Hepatic stellate cell (primary cell): ENCODE measurements around the gene CCNG1.
A peak's percentile ranks its signal among the peaks of the same experiment; 100 is the strongest.
"Not testable (repeated sequence)": the region's sequence is repeated elsewhere in the genome, so short reads cannot be mapped to it uniquely, and the experiment has no call there.

Experiments
- DNase-seq: peaks from one replicate; pipeline ENCODE4 v3.0.0; 2011; ENCODE audit warnings: low spot score

CCNG1 gene

GRCh38 chr5:163437309-163438182, at the start of gene CCNG1:
Gene CCNG1, plus strand, starts transcription at chr5:163437595. Its CDS starts 1,662 bp downstream, at chr5:163439257.
- DNase-seq: peak; percentile 92

- DNase-seq: no peak
Observed at GRCh38 chr5:163395792-163396191, 41.6 kb upstream of the CCNG1 start.

GRCh38 chr5:163396818-163397340, 40.5 kb upstream of the CCNG1 start:
- not testable (repeated sequence) for DNase-seq

- no peak for DNase-seq
Observed at GRCh38 chr5:163397354-163397753, 40.0 kb upstream of the CCNG1 start.

GRCh38 chr5:163399923-163400322, 37.5 kb upstream of the CCNG1 start:
- no peak for DNase-seq

GRCh38 chr5:163401271-163401670, 36.1 kb upstream of the CCNG1 start:
- DNase-seq: no peak

- no peak for DNase-seq
Observed at GRCh38 chr5:163402007-163402406, 35.4 kb upstream of the CCNG1 start.

- no peak for DNase-seq
Observed at GRCh38 chr5:163404364-163405173, 32.8 kb upstream of the CCNG1 start.

- DNase-seq: no peak
Observed at GRCh38 chr5:163407034-163407655, 30.2 kb upstream of the CCNG1 start.

- DNase-seq: peak; percentile 43
Observed at GRCh38 chr5:163408311-163408923, 29.0 kb upstream of the CCNG1 start.

- no peak for DNase-seq
Observed at GRCh38 chr5:163409384-163409783, 28.0 kb upstream of the CCNG1 start.

GRCh38 chr5:163410505-163410904, 26.9 kb upstream of the CCNG1 start:
- no peak for DNase-seq

GRCh38 chr5:163415673-163416072, 21.7 kb upstream of the CCNG1 start:
- DNase-seq: not testable (repeated sequence)

- DNase-seq: no peak
Observed at GRCh38 chr5:163424836-163425235, 12.6 kb upstream of the CCNG1 start.

GRCh38 chr5:163426128-163426527, 11.3 kb upstream of the CCNG1 start:
- DNase-seq: not testable (repeated sequence)

- no peak for DNase-seq
Observed at GRCh38 chr5:163432544-163432943, 4.9 kb upstream of the CCNG1 start.

GRCh38 chr5:163433271-163433670, 4.1 kb upstream of the CCNG1 start:
- DNase-seq: no peak

GRCh38 chr5:163434401-163434866, 3.0 kb upstream of the CCNG1 start:
- no peak for DNase-seq

GRCh38 chr5:163436515-163436914, 880 bp upstream of the CCNG1 start:
- no peak for DNase-seq

- no peak for DNase-seq
Observed at GRCh38 chr5:163437011-163437308, 435 bp upstream of the CCNG1 start.

- no peak for DNase-seq
Observed at GRCh38 chr5:163439092-163439425, 1.7 kb downstream of the CCNG1 start.

- DNase-seq: no peak
Observed at GRCh38 chr5:163440954-163441353, 3.6 kb downstream of the CCNG1 start.
